Parathyroid adenoma (tissue), 2 donors: ENCODE data around the gene TMEM154.

Source experiments
- H2AFZ ChIP-seq: fragments of 300-600 bp; sonication (generic); one replicate; pipeline ENCODE4 v1.7.0; 2017; ENCODE audit warnings: antibody characterized with exemption, mild to moderate bottlenecking
- H3K27ac ChIP-seq: fragments of 300-600 bp; sonication (generic); one replicate; pipeline ENCODE4 v1.7.0; 2017
- H3K27me3 ChIP-seq: fragments of 300-600 bp; sonication (generic); one replicate; pipeline ENCODE4 v1.7.0; 2017; ENCODE audit warnings: low read length; ENCODE audit not compliant: control insufficient read depth, insufficient read depth
- H3K36me3 ChIP-seq: fragments of 300-600 bp; sonication (generic); one replicate; pipeline ENCODE4 v1.7.0; 2017; ENCODE audit warnings: low read length; ENCODE audit not compliant: control insufficient read depth, insufficient read depth
- H3K4me1 ChIP-seq: fragments of 300-600 bp; sonication (generic); one replicate; pipeline ENCODE4 v1.7.0; 2017; ENCODE audit warnings: control low read depth
- H3K4me2 ChIP-seq: fragments of 300-600 bp; sonication (generic); one replicate; pipeline ENCODE4 v1.7.0; 2017; ENCODE audit warnings: low read length
- H3K4me3 ChIP-seq: fragments of 300-600 bp; sonication (generic); one replicate; pipeline ENCODE4 v1.7.0; 2017; ENCODE audit warnings: low read depth, low read length
- H3K79me2 ChIP-seq: fragments of 300-600 bp; sonication (generic); one replicate; pipeline ENCODE4 v1.7.0; 2017; ENCODE audit warnings: control low read depth
- H3K9ac ChIP-seq: fragments of 300-600 bp; sonication (generic); one replicate; pipeline ENCODE4 v1.7.0; 2017; ENCODE audit warnings: mild to moderate bottlenecking
- H3K9me3 ChIP-seq: fragments of 300-600 bp; sonication (generic); one replicate; pipeline ENCODE4 v1.7.0; 2017; ENCODE audit warnings: low read length; ENCODE audit not compliant: control insufficient read depth
- CTCF ChIP-seq: fragments of 300-600 bp; sonication (generic); IDR thresholded peaks from one replicate; pipeline ENCODE4 v1.7.0; 2017; ENCODE audit warnings: antibody characterized with exemption, mild to moderate bottlenecking
- donor health status: primary hyperparathyroidism.

TMEM154 gene

GRCh38 chr4:152659806-152660205 is 20.0 kb downstream of the TMEM154 start:
- no peak overlapping the region for H3K4me2 ChIP-seq
- H3K4me1 ChIP-seq = no peaks in the 10 kb centered on the region

GRCh38 chr4:152657657-152658056 is 22.1 kb downstream of the TMEM154 start:
- H3K27ac ChIP-seq = no peak overlapping the region
- no peak overlapping the region for H3K4me2 ChIP-seq
- TF ChIP-seq CTCF = no peak
- H3K9me3 ChIP-seq = no peaks in the 10 kb centered on the region
- no peaks in the 10 kb centered on the region for H3K27me3 ChIP-seq
- no peaks in the 10 kb centered on the region for H3K79me2 ChIP-seq
- H3K36me3 ChIP-seq = no peaks in the 10 kb centered on the region
- no peaks in the 10 kb centered on the region for H3K4me1 ChIP-seq
- H3K4me3 ChIP-seq = no peak overlapping the region
- H3K9ac ChIP-seq = no peak overlapping the region
- H2AFZ ChIP-seq = no peak overlapping the region

More at GRCh38 chr4:152659806-152660205, 20.0 kb downstream of the TMEM154 start:
- TF ChIP-seq CTCF = no peak
- no peak overlapping the region for H3K9ac ChIP-seq
- no peak overlapping the region for H3K4me3 ChIP-seq
- no peaks in the 10 kb centered on the region for H3K79me2 ChIP-seq
- no peaks in the 10 kb centered on the region for H3K36me3 ChIP-seq
- H3K27me3 ChIP-seq = no peaks in the 10 kb centered on the region
- no peak overlapping the region for H3K27ac ChIP-seq
- H3K9me3 ChIP-seq = no peaks in the 10 kb centered on the region
- H2AFZ ChIP-seq = no peak overlapping the region

GRCh38 chr4:152655272-152656129 is 24.3 kb downstream of the TMEM154 start:
- Histone ChIP-seq H3K9ac (no peak overlapping the region), H3K4me2 (no peak overlapping the region), H3K27me3 (no peaks in the 10 kb centered on the region), H3K79me2 (no peaks in the 10 kb centered on the region), H3K9me3 (no peaks in the 10 kb centered on the region), H3K4me1 (no peaks in the 10 kb centered on the region), H3K36me3 (no peaks in the 10 kb centered on the region), H3K27ac (no peak overlapping the region), H3K4me3 (no peak overlapping the region), H2AFZ (no peak overlapping the region)
- no peak for TF ChIP-seq CTCF

- H3K9ac ChIP-seq = no peak overlapping the region
- no peaks in the 10 kb centered on the region for H3K36me3 ChIP-seq
- TF ChIP-seq CTCF = no peak
- no peaks in the 10 kb centered on the region for H3K4me1 ChIP-seq
- no peak overlapping the region for H3K27ac ChIP-seq
- no peak overlapping the region for H3K4me3 ChIP-seq
- H3K79me2 ChIP-seq = no peaks in the 10 kb centered on the region
- no peak overlapping the region for H2AFZ ChIP-seq
- H3K27me3 ChIP-seq = no peaks in the 10 kb centered on the region
- no peaks in the 10 kb centered on the region for H3K9me3 ChIP-seq
- H3K4me2 ChIP-seq = no peak overlapping the region
These were observed 27.7 kb downstream of the TMEM154 start for GRCh38 chr4:152652102-152652501.
